GM12874 (cell line): ENCODE results near the gene TMC7.
A peak's percentile ranks its signal among the peaks of the same experiment; 100 is the strongest.

Experiments used
- TF ChIP-seq, protein P1 (sequence below): IDR thresholded peaks from 2 replicates; pipeline ENCODE4 v1.5.1; 2011; ENCODE audit warnings: low read depth, mild to moderate bottlenecking, control low read depth, low read length, moderate library complexity; ENCODE audit not compliant: insufficient read depth

TMC7 gene

DNA sequence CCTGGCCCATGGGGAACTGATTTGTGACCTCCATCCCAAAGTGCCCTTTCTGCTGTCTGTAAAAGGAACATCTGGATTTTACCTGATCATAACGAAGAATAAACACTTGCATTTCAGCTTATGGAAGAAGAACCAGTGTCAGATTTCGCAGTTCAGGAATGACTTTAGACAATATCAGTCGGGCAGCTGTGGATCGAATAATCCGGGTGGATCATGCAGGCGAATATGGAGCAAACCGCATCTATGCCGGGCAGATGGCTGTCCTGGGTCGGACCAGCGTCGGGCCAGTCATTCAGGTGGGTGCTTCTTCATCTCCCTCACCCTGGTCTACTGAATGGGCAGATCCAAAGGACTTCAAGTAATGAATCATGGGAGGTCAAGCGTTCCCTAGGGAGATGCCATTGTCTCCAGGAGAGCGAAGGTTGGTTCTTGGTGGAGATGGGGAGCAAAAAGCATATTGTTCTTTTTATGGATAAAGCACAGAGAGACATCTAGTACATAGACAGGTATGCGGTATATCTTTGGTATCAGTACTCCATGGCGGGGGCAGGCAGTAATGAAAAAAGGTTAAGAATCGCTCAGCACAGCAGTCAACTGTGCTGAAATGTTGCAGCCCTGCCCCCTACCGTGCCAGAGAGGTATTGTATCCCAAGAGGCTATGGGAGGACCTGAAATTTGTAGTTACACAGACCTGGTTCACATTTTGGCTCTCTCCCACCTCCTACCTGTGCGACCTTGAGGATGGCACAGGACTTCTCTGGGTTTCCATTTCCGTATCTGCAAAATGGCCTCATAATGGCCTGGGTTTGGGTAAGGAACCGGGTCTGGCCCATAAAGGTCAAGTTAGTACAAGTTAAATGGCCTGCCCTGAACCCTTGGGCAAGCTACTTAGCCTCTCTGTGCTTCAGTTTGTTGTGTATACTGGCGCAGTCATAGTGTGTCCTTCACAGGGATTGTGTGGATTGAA lies 88.4 kb downstream of the TMC7 start:
- TF ChIP-seq, protein P1, sequence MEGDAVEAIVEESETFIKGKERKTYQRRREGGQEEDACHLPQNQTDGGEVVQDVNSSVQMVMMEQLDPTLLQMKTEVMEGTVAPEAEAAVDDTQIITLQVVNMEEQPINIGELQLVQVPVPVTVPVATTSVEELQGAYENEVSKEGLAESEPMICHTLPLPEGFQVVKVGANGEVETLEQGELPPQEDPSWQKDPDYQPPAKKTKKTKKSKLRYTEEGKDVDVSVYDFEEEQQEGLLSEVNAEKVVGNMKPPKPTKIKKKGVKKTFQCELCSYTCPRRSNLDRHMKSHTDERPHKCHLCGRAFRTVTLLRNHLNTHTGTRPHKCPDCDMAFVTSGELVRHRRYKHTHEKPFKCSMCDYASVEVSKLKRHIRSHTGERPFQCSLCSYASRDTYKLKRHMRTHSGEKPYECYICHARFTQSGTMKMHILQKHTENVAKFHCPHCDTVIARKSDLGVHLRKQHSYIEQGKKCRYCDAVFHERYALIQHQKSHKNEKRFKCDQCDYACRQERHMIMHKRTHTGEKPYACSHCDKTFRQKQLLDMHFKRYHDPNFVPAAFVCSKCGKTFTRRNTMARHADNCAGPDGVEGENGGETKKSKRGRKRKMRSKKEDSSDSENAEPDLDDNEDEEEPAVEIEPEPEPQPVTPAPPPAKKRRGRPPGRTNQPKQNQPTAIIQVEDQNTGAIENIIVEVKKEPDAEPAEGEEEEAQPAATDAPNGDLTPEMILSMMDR = peak; percentile 74

DNA sequence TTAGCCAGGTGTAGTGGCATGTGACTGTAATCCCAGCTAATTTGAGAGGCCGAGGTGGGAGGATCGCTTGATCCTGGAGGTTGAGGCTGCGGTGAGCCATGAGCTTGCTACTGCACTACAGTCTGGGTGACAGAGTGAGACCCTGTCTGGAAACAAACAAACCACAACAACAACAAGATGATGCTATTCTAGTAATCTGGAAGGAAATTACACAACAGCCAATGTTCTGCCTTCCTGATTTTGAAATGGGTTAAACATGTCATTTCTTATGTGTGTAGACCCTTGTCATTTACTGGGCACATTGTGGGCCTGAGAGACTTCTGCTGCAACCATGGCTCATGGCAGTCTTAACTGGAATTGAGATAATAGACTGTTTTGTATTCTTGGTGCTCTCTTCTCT lies 89.6 kb downstream of the TMC7 start:
- TF ChIP-seq, protein P1 = no peak

DNA sequence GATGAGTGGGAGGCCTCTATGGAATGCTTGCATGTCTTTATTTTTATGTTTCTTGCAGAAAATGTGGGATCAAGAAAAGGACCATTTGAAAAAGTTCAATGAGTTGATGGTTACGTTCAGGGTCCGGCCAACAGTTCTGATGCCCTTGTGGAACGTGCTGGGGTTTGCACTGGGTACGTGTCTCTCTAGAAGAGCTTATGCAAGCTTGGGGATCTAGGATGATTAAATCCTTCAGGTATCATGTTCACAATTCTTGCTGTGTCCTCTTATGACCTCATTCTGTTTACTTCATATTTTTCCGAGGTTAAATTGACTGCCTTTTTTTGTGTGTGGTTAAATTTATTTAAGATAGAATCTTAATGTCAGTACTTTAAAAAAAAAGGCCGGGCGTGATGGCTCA lies 90.1 kb downstream of the TMC7 start:
- TF ChIP-seq, protein P1 = no peak

DNA sequence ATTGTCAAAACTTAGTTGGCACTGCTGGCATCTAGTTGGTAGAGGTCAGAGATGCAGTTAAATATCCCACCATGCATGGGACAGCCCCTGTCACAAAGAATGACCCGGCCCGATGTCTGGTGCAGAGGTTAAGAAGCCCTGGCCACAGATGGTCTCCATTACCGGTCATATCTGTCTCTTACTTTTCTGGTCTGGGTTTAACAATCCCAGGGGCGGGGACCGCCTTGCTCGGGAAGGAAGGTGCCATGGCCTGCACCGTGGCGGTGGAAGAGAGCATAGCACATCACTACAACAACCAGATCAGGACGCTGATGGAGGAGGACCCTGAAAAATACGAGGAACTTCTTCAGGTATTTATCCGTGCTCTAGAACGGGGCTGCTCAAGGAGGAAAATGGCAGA lies 91.8 kb downstream of the TMC7 start:
- TF ChIP-seq, protein P1 = no peak

DNA sequence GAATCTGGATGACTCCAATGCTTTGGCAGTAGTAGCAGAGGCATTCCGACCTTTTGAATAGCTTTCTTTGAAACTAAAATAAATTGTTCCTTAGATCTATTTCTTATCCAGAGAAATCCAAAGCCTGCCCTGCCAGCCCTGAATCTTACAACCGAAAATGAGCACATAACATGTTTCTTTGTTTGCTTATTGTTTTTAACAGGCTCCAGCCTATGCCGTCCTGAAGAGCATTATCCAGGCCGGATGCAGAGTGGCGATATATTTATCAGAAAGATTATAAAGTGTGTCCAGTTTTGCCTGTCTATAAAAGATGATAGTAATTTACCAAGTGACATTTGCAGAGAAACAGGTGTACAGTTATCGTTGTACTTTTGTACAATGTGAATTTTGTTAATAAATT lies 94.1 kb downstream of the TMC7 start:
- TF ChIP-seq, protein P1 = no peak

DNA sequence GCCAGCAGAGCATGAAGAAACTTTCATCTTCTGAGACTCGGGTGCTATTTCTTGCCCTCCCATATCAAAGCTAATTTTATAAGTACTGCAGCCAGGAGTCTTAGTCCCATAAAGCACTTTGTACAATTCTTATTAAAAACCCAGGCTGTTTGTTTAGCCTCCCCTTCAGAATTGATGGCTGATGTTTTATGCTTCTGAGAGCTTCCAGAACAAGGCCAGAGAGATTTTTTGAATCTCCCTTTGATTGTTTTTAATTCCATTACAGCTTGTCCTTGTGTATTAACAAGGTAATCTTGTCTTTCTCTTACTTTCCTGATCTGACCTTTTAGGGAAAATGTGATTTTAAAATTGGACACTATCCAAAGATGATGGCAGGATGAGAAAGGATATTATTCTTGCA lies 99.9 kb downstream of the TMC7 start:
- TF ChIP-seq, protein P1 = no peak

DNA sequence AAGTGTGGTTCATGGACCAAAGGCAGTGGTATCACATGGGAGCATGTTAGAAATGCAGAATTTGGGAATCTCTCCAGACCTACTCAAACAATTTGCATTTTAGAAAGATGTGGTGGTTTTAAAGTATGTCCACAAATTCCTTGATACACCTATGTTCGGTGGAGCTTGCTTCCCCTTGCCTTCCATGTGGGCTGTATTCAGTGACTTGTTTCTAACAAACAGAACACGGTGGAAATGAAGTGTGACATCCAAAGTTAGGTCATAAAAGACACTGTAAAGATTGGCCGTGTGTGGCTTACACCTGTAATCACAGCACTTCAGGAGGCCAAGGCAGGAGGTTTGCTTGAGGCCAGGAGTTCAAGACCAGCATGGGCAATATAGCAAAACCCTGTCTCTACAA lies 100.4 kb downstream of the TMC7 start:
- TF ChIP-seq, protein P1 = no peak
